Stimulated activated CD4-positive, alpha-beta T cell treated with anti-CD3 and anti-CD28 coated beads, Interleukin-2, amount 100 ng/mL, for 24 hours (primary cell): ENCODE measurements around the gene C19orf38.
"Not testable (repeated sequence)": the region's sequence is repeated elsewhere in the genome, so short reads cannot be mapped to it uniquely, and the experiment has no call there.

Experiments used
- DNase-seq, 2 donors: peaks; one replicate each; pipeline ENCODE4 v3.0.0-alpha.2; 2020

The C19orf38 gene

GRCh38 chr19:10823690-10824089 is 24.5 kb upstream of the C19orf38 start:
- DNase-seq, result no peak

- no peak for DNase-seq
Observed at GRCh38 chr19:10826231-10826630, 22.0 kb upstream of the C19orf38 start.

- DNase-seq, result no peak
Observed at GRCh38 chr19:10826846-10827245, 21.4 kb upstream of the C19orf38 start.

- DNase-seq, result no peak
Observed at GRCh38 chr19:10828981-10829821, 19.0 kb upstream of the C19orf38 start.

- no peak for DNase-seq
Observed at GRCh38 chr19:10829967-10830366, 18.2 kb upstream of the C19orf38 start.

GRCh38 chr19:10830370-10830769 is 17.8 kb upstream of the C19orf38 start:
- no peak for DNase-seq

- DNase-seq, result no peak
Observed at GRCh38 chr19:10830931-10831779, 17.1 kb upstream of the C19orf38 start.

- no peak for DNase-seq
Observed at GRCh38 chr19:10831987-10832938, 16.0 kb upstream of the C19orf38 start.

GRCh38 chr19:10832939-10833296 is 15.3 kb upstream of the C19orf38 start:
- no peak for DNase-seq

- DNase-seq, result no peak
Observed at GRCh38 chr19:10835089-10835753, 13.0 kb upstream of the C19orf38 start.

GRCh38 chr19:10835754-10836478 is 12.3 kb upstream of the C19orf38 start, which contains the start of gene TMED1:
TMED1 (minus strand) TSS chr19:10836212; CDS start chr19:10836191, 21 bp downstream.
- peak; percentile 97 to 98 for DNase-seq

GRCh38 chr19:10836479-10837330 is 11.5 kb upstream of the C19orf38 start:
- DNase-seq, result peak; percentile 82 to 85

- DNase-seq, result not testable (repeated sequence)
Observed at GRCh38 chr19:10837649-10838048, 10.6 kb upstream of the C19orf38 start.

- no peak for DNase-seq
Observed at GRCh38 chr19:10838377-10838776, 9.8 kb upstream of the C19orf38 start.

- DNase-seq, result no peak
Observed at GRCh38 chr19:10839114-10840050, 8.8 kb upstream of the C19orf38 start.

GRCh38 chr19:10842788-10843187 is 5.4 kb upstream of the C19orf38 start:
- DNase-seq, result no peak

- DNase-seq, result no peak
Observed at GRCh38 chr19:10846500-10847202, 1.6 kb upstream of the C19orf38 start.

- DNase-seq, result no peak
Observed at GRCh38 chr19:10850631-10851030, 2.4 kb downstream of the C19orf38 start.
